SIG-M5 (cell line): ENCODE results near the gene UBE2Z.
A peak's percentile ranks its signal among the peaks of the same experiment; 100 is the strongest.
"Not testable (repeated sequence)": the region's sequence is repeated elsewhere in the genome, so short reads cannot be mapped to it uniquely, and the experiment has no call there.

Experiments
- DNase-seq: peaks from one replicate; lab custom pipeline; 2025; lab: John Stamatoyannopoulos, UW

The UBE2Z gene

GRCh38 chr17:48908047-48908843 lies at the start of gene UBE2Z:
Gene UBE2Z, plus strand, starts transcription at chr17:48908407. Its CDS starts 97 bp downstream, at chr17:48908504.
- peak; percentile 48 for DNase-seq

- DNase-seq, result no peak
These were observed 48.2 kb upstream of the UBE2Z start for GRCh38 chr17:48860034-48860433.

- DNase-seq, result no peak
These were observed 47.8 kb upstream of the UBE2Z start for GRCh38 chr17:48860456-48860855.

DNA sequence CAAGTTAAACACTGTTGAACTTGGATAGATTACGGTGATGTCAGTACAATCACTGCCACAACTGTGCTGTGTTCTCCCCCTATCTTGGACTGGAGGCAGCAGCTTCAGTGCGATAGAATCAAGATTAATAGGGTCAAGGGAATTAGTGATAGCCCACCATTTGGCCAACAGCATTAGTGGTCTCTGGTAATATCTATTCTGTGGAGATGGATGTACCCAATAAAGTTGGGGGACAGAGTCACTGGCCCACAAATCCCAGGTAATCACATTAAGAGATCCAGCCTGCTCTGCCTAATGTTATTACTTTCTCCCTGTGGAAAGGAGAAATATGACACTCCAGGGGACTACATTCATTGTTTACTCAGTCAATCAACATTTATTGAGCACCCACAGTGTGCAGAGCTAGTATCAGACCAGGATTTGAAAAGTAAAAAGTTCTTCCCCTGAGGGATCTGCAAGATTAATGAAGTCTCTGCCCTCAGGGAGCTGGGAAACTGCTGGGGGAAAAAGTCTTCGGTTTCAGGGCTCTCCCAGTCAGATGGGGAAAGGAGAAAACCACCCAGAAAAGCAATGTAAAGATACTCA lies 39.2 kb upstream of the UBE2Z start:
- DNase-seq, result no peak

GRCh38 chr17:48869821-48870318 lies 38.3 kb upstream of the UBE2Z start:
- no peak for DNase-seq

DNA sequence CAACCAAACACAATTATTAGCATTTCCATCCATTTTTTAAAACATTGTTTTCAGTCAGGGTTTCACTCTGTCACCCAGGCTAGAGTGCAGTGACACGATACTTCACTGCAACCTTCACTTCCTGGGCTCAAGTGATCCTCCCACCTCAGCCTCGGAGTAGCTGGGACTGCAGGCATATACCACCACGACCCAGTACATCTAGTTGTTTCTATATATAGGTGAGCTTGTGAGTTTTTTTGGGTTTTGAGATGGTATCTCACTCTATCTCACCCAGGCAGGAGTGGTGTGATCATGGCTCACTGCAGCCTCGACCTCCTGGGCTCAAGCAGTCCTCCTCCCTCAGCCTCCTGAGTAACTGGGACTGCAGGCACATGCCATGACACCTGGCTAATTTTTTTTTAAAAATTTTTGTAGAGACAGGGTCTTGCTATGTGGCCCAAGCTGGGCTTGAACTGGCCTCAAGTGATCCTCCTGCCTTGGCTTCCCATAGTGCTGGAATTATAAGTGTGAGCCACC lies 37.1 kb upstream of the UBE2Z start:
- no peak for DNase-seq

DNA sequence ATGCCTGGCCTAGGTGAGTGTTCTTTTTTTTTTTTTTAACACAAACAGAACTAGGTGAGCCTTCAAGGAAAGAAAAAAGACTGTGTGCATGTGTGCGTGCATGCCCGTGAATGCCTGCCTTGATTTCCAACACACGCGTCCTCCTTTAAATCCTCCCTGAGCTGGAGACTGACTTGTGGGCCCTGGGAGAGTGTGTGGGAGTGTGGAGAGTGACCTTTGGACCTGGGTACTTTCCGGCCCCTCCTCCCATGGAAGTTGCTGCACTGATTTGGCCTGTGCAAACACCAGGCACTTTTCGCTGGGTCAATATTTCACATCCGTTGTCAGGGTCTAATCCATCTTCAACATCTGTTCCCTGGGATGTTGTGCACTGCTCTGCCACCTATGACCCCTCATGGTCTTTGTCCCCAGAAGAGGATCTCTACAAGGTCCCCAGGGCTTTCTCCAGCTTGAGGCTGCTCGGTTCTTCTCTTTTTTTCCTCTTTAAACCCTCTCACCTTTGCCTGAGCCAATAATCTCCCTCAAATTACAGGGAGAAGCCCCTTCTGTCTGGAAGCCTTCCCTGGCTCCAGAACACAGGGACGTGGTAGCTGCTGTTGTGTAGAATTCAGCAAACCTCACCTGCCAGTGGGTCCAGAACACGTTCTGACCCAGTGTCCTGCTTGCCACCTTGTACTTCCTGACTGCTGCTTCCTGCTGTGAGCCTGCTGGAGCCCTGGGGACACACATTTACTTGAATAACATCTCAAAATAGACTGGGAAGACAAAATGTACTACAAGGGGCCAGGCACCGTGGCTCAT lies 36.5 kb upstream of the UBE2Z start:
- DNase-seq, result no peak

- DNase-seq, result not testable (repeated sequence)
These were observed 35.8 kb upstream of the UBE2Z start for GRCh38 chr17:48872409-48872808.

- no peak for DNase-seq
These were observed 35.0 kb upstream of the UBE2Z start for GRCh38 chr17:48873209-48873608.

DNA sequence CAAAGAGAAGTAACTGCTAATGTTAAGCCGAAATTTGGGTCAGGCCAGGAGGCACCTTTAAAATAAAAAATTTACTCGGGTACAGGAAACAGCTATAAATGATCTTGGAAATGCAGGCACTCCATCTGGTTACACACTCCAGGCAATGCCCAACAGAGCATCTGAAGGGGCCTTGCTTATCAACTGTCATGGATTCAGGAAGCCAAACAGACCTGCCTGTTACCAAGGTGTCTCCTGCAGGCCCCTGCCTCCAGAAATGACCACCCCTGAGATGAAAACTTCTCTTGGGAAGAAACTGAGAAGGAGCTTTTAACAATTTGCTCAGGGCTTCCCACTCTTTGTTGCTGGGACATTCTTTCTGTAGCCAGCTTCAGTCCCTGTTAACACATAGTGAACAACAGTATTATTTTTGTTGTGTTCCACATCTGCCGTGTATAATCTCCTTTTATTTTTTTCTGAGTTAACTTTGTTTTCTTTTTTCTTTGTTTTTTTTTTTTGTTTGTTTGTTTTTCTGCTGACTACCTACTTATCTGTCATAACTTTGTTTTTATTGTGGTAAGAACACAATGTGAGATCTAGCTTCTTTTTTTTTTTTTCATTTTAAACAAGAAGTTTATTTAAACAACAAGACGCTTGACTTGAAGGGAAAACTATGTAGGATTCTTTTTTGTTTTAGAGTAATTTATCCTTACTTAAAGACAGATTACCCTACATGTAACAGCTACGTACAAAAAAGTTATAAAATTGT lies 34.3 kb upstream of the UBE2Z start:
- no peak for DNase-seq

DNA sequence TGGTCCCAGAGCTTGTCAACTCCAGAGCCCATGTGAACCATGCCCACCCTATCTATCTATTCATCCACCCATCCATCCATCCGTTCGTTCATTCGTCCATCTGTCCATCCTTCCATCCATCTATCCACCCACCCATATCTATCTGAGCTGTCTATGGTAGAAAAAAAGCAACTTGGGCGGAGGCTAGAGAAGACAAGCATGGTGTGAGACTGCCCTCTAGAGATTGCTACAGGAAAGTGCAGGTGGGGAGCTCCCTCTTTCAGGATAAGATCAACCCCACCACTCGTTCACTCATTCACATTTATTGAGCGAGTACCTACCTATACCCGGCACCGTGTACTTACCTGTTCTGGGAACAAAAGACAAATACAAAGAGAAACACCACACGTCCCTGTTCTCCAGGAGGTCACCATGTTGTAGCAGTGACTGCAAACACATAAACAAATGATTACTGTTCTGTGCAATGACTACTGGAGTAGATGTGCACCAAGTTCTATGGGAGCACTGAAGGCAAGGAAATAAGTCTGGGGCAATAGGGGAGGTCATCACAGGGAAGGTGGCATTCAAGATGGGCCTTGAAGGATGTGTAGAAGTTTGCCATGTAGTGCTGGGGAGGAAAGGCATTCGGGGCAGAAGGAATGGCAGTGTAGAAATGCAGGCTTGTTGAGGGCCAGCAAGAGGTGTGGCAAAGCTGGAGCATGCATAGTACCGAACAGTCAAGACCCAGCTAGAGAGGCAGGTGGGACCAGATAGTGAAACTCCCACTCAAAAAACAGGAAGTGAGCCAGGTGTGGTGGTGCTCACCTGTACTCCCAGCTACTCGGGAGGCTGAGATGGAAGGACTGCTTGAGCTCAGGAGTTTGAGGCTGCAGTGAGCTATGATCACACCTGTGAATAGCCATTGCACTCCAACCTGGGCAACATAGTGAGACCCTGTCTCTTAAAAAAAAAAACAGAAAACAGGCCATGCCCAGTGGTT lies 29.0 kb upstream of the UBE2Z start:
- DNase-seq, result no peak

- DNase-seq, result no peak
These were observed 25.9 kb upstream of the UBE2Z start for GRCh38 chr17:48882272-48882671.

DNA sequence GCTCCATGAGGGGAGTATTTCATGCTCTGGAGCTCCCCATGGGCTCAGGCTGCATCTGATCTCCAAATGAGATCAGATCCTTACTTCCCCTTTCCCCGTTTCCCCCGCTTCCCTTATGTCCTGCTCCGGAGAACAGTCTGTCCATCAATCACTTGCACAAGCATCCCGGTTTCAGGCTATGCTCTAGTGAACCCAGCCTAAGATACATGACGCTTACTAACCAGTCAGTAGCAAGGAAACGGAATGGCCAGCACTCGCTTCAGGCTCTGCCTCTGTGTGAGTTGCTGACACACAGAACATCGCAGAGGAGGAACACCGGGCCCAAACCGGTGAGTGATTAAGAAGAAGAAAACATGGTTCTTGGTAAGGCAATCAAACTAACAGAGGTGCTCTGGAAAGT lies 25.0 kb upstream of the UBE2Z start:
- no peak for DNase-seq

DNA sequence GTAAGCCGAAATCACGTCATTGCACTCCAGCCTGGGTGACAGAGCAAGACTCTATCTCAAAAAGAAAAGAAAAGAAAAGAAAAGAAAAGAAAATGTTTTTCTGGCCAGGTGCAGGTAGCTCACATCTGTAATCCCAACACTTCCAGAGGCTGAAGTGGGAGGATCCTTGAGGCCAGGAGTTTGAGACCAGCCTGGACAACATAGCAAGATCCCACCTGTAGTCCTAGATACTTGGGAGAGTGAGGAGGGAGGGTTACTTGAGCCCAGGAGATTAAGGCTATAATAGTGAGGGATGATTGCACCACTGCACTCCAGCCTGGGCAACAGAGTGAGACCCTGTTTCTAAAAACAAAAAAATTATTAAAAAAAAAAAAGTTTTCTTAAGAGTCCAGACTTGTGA lies 18.1 kb upstream of the UBE2Z start:
- no peak for DNase-seq

DNA sequence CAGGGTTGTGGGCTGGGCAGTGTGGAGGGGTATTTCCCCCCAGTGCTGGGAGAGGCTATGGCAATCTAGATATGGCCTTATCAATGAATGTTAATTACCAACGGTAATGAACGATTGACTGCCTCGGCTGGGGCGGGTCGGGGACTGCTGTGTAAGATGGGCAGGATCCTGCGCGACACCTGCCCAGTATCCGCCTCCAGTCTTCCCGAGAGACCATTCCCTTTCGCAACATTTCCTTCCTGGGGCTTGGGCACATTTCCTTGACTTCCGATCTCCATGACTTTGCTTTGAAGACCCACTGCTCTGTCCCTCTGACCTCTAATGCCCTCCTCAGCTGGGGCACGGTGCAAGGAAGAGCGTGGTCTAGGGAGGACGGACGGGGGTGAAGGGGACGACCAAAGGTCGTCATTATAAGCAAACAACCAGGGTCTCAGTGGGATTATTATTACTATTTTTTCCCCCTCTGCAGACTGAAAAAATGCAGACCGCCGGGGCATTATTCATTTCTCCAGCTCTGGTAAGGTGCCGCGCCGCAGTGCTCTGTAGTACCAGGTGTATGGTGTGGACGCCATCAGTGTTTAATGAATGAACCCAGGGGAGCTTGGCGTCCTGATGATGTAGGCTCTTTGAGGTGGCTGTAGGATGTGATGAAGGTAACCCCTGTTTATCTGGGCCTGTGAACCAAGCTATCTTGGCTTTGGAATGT lies 15.1 kb upstream of the UBE2Z start:
- no peak for DNase-seq

- DNase-seq, result no peak
These were observed 14.3 kb upstream of the UBE2Z start for GRCh38 chr17:48893646-48894508.

- DNase-seq, result no peak
These were observed 13.3 kb upstream of the UBE2Z start for GRCh38 chr17:48894886-48895285.

GRCh38 chr17:48901241-48901640 lies 7.0 kb upstream of the UBE2Z start:
- DNase-seq, result no peak

GRCh38 chr17:48903401-48903800 lies 4.8 kb upstream of the UBE2Z start:
- no peak for DNase-seq
